Choroid plexus epithelial cell (primary cell): Measurements from ENCODE around the gene RPL32.
"Not testable (repeated sequence)": the region's sequence is repeated elsewhere in the genome, so short reads cannot be mapped to it uniquely, and the experiment has no call there.

Experiments used
- DNase-seq: peaks from one replicate; pipeline ENCODE4 v3.0.0-alpha.2; 2010; ENCODE audit warnings: low read depth
- H3K4me3 ChIP-seq: 2 replicates; pipeline ENCODE4 v1.5.1; 2011; ENCODE audit warnings: low read depth, mild to moderate bottlenecking, control low read depth, low read length, moderate library complexity
- CTCF ChIP-seq: conservative IDR thresholded peaks from 2 replicates; pipeline ENCODE4 v1.5.1; 2011; ENCODE audit warnings: low read depth, mild to moderate bottlenecking, control low read depth, inconsistent platforms, low read length, moderate library complexity

Gene RPL32

GRCh38 chr3:12865271-12865670 lies 23.9 kb upstream of the RPL32 start:
- DNase-seq = no peak
- H3K4me3 ChIP-seq = no peak overlapping the region
- TF ChIP-seq CTCF = no peak

GRCh38 chr3:12862387-12862786 lies 21.0 kb upstream of the RPL32 start:
- DNase-seq = no peak
- TF ChIP-seq CTCF = no peak
- no peak overlapping the region for H3K4me3 ChIP-seq

- TF ChIP-seq CTCF = no peak
- no peak overlapping the region for H3K4me3 ChIP-seq
- no peak for DNase-seq
Observed at GRCh38 chr3:12861611-12862010, 20.2 kb upstream of the RPL32 start.

GRCh38 chr3:12859840-12860239 lies 18.5 kb upstream of the RPL32 start:
- TF ChIP-seq CTCF = no peak
- DNase-seq = no peak

GRCh38 chr3:12856626-12857025 lies 15.3 kb upstream of the RPL32 start:
- TF ChIP-seq CTCF = no peak

More at GRCh38 chr3:12859840-12860239, 18.5 kb upstream of the RPL32 start:
- no peak overlapping the region for H3K4me3 ChIP-seq

GRCh38 chr3:12854565-12854964 lies 13.2 kb upstream of the RPL32 start:
- no peak overlapping the region for H3K4me3 ChIP-seq
- TF ChIP-seq CTCF = no peak
- DNase-seq = no peak

More at GRCh38 chr3:12856626-12857025, 15.3 kb upstream of the RPL32 start:
- no peak for DNase-seq
- no peak overlapping the region for H3K4me3 ChIP-seq

- not testable (repeated sequence) for H3K4me3 ChIP-seq, DNase-seq
Observed at GRCh38 chr3:12853847-12854246, 12.5 kb upstream of the RPL32 start.

- no peak for TF ChIP-seq CTCF
- H3K4me3 ChIP-seq = no peak overlapping the region
- no peak for DNase-seq
Observed at GRCh38 chr3:12852201-12852600, 10.8 kb upstream of the RPL32 start.
